Kidney epithelial cell (primary cell): ENCODE data around the gene LAMTOR3. TPM values are rescaled to one million over a fixed set of nuclear protein-coding genes. Genes with fewer than 3 reads are reported as not detected.

Source experiments
- DNase-seq: peaks from one replicate; pipeline ENCODE4 v3.0.0-alpha.2; 2010; ENCODE audit warnings: low read depth
- H3K27me3 ChIP-seq: 2 replicates; pipeline ENCODE4 v1.6.0; 2011; ENCODE audit warnings: low read length; ENCODE audit not compliant: control insufficient read depth, insufficient read depth
- H3K36me3 ChIP-seq: 2 replicates; pipeline ENCODE4 v1.5.1; 2011; ENCODE audit warnings: low read length; ENCODE audit not compliant: control insufficient read depth, insufficient read depth
- H3K4me3 ChIP-seq: 2 replicates; pipeline ENCODE4 v1.5.1; 2011; ENCODE audit warnings: low read depth, mild to moderate bottlenecking, control low read depth, low read length
- CTCF ChIP-seq: IDR thresholded peaks from 2 replicates; pipeline ENCODE4 v1.5.1; 2011; ENCODE audit warnings: mild to moderate bottlenecking, moderate library complexity, low read length, control low read depth, inconsistent platforms; ENCODE audit not compliant: insufficient read depth, poor library complexity, severe bottlenecking
- total RNA-seq: library from RNA; depleted of rRNA; stranded (reverse); fragments of >200 nt; gene quantifications from 2 replicates; pipeline ENCODE4 v1.2.3, GENCODE V29; 2015

Gene LAMTOR3
- total RNA-seq, 1 donor from 2014 or later: 71.4 TPM

GRCh38 chr4:99878604-99879003 lies 15.6 kb downstream of the LAMTOR3 start:
- no peak for DNase-seq
- no peaks in the 10 kb centered on the region for H3K36me3 ChIP-seq

GRCh38 chr4:99876946-99877345 lies 17.3 kb downstream of the LAMTOR3 start:
- no peak overlapping the region for H3K4me3 ChIP-seq
- TF ChIP-seq CTCF: no peak
- no peaks in the 10 kb centered on the region for H3K36me3 ChIP-seq
- no peaks in the 10 kb centered on the region for H3K27me3 ChIP-seq
- no peak for DNase-seq

More at GRCh38 chr4:99878604-99879003, 15.6 kb downstream of the LAMTOR3 start:
- H3K27me3 ChIP-seq: no peaks in the 10 kb centered on the region
- TF ChIP-seq CTCF: no peak
- H3K4me3 ChIP-seq: no peak overlapping the region

GRCh38 chr4:99875071-99875470 lies 19.2 kb downstream of the LAMTOR3 start:
- Histone ChIP-seq H3K36me3 (no peaks in the 10 kb centered on the region), H3K4me3 (no peak overlapping the region), H3K27me3 (no peaks in the 10 kb centered on the region)
- no peak for DNase-seq
- no peak for TF ChIP-seq CTCF

- Histone ChIP-seq H3K4me3 (no peak overlapping the region), H3K27me3 (no peaks in the 10 kb centered on the region), H3K36me3 (no peaks in the 10 kb centered on the region)
- no peak for TF ChIP-seq CTCF
- no peak for DNase-seq
Measured at GRCh38 chr4:99872570-99872969, 21.7 kb downstream of the LAMTOR3 start.

GRCh38 chr4:99868126-99868596 lies 26.1 kb downstream of the LAMTOR3 start:
- H3K36me3 ChIP-seq: no peaks in the 10 kb centered on the region
- no peaks in the 10 kb centered on the region for H3K27me3 ChIP-seq
- no peak overlapping the region for H3K4me3 ChIP-seq
- peak; percentile 21 for DNase-seq
- TF ChIP-seq CTCF: no peak

GRCh38 chr4:99863804-99864203 lies 30.4 kb downstream of the LAMTOR3 start:
- no peak overlapping the region for H3K4me3 ChIP-seq
- DNase-seq: no peak
- no peaks in the 10 kb centered on the region for H3K27me3 ChIP-seq
- no peak for TF ChIP-seq CTCF
- no peaks in the 10 kb centered on the region for H3K36me3 ChIP-seq
